Liver (tissue), 9 donors: ENCODE data around the gene LCA5L. TPM values are rescaled to one million over a fixed set of nuclear protein-coding genes. Genes with fewer than 3 reads are reported as not detected.
"Not testable (repeated sequence)": the region's sequence is repeated elsewhere in the genome, so short reads cannot be mapped to it uniquely, and the experiment has no call there.

ENCODE experiments used
- DNase-seq: peaks from one replicate; pipeline ENCODE4 v3.0.0-alpha.2; 2017; ENCODE audit warnings: low spot score
- H3K27ac ChIP-seq, 2 donors: one replicate each; pipeline ENCODE4 v1.7.0; 2013; ENCODE audit warnings: inconsistent platforms in 2 of 2, low read length in 2 of 2, control low read depth in 1 of 2, low read depth in 1 of 2, mild to moderate bottlenecking in 1 of 2
- H3K27me3 ChIP-seq, 4 donors: one replicate each; pipeline versions ENCODE4 v1.6.1 to v1.7.0; 2013; ENCODE audit warnings: low read length in 3 of 4, inconsistent platforms in 1 of 4, mild to moderate bottlenecking in 1 of 4, moderate library complexity in 1 of 4; ENCODE audit not compliant: control insufficient read depth in 4 of 4, insufficient read depth in 4 of 4
- H3K36me3 ChIP-seq, 4 donors: one replicate each; pipeline versions ENCODE4 v1.6.1 to v1.7.0; 2013; ENCODE audit warnings: low read length in 3 of 4, mild to moderate bottlenecking in 3 of 4, low read depth in 1 of 4, moderate library complexity in 1 of 4; ENCODE audit not compliant: control insufficient read depth in 4 of 4, insufficient read depth in 3 of 4
- H3K4me1 ChIP-seq, 4 donors: one replicate each; pipeline versions ENCODE4 v1.6.1 to v1.7.0; 2013; ENCODE audit warnings: low read length in 3 of 4, mild to moderate bottlenecking in 3 of 4, moderate library complexity in 1 of 4; ENCODE audit not compliant: control insufficient read depth in 4 of 4, insufficient read depth in 4 of 4
- H3K4me3 ChIP-seq, 3 donors: one replicate each; pipeline versions ENCODE4 v1.6.1 to v1.7.0; 2013; ENCODE audit warnings: low read length in 3 of 3, control low read depth in 1 of 3, low read depth in 1 of 3, mild to moderate bottlenecking in 1 of 3
- H3K9ac ChIP-seq, 2 donors: one replicate each; pipeline ENCODE4 v1.7.0; 2013; ENCODE audit warnings: low read length in 2 of 2, mild to moderate bottlenecking in 2 of 2, moderate library complexity in 2 of 2, control low read depth in 1 of 2, low read depth in 1 of 2
- H3K9me3 ChIP-seq, 4 donors: one replicate each; pipeline versions ENCODE4 v1.6.1 to v1.7.0; 2013; ENCODE audit warnings: low read length in 3 of 4; ENCODE audit not compliant: control insufficient read depth in 4 of 4
- GABPA ChIP-seq, 2 donors: IDR thresholded peaks in 1 of 2; conservative IDR thresholded peaks in 1 of 2; 2 replicates each; pipeline ENCODE4 v1.6.1; 2016; ENCODE audit warnings: antibody characterized with exemption in 2 of 2, mild to moderate bottlenecking in 1 of 2, moderate library complexity in 1 of 2
- HNF4A ChIP-seq, 2 donors: conservative IDR thresholded peaks; 2 replicates each; pipeline ENCODE4 v1.6.1; 2016; ENCODE audit warnings: antibody characterized with exemption in 2 of 2, mild to moderate bottlenecking in 2 of 2
- JUND ChIP-seq, 2 donors: IDR thresholded peaks; 2 replicates each; pipeline ENCODE4 v1.6.1; 2016; ENCODE audit warnings: antibody characterized with exemption in 2 of 2
- NR2F2 ChIP-seq: IDR thresholded peaks from 2 replicates; pipeline ENCODE4 v1.6.1; 2016; ENCODE audit warnings: antibody characterized with exemption
- RAD21 ChIP-seq, 2 donors: IDR thresholded peaks; 2 replicates each; pipeline ENCODE4 v1.6.1; 2016; ENCODE audit warnings: antibody characterized with exemption in 2 of 2, mild to moderate bottlenecking in 2 of 2
- SP1 ChIP-seq: IDR thresholded peaks from 2 replicates; pipeline ENCODE4 v1.6.1; 2018; ENCODE audit warnings: antibody characterized with exemption, mild to moderate bottlenecking
- TAF1 ChIP-seq: conservative IDR thresholded peaks from 2 replicates; pipeline ENCODE4 v1.6.1; 2016; ENCODE audit warnings: antibody characterized with exemption, mild to moderate bottlenecking
- WGBS: extraction: QIAGEN DNeasy Blood & Tissue Kit; methylation state at CpG from one replicate; pipeline ENCODE4 v1.1.7; 2013; 5-methylcytosine and 5-hydroxymethylcytosine counted together
- polyA plus RNA-seq, 2 donors: library from polyadenylated mRNA; stranded (reverse) in 1 of 2; unstranded in 1 of 2; fragments of 200-250 nt in 1 of 2; fragments of >200 nt in 1 of 2; fragmentation: Nextera tagmentation in 1 of 2; extraction: Ambion mirVana in 1 of 2; gene quantifications; one replicate each; pipeline versions ENCODE4 v1.2.1 to v1.2.3, GENCODE V29; 2013 to 2015
- total RNA-seq, 2 donors: library from RNA; depleted of rRNA; stranded (reverse); fragments of >200 nt; gene quantifications; one replicate each; pipeline ENCODE4 v1.2.3, GENCODE V29; 2014
- TF ChIP-seq, protein P1 (sequence below): IDR thresholded peaks from 2 replicates; pipeline ENCODE4 v1.6.1; 2016; ENCODE audit warnings: antibody characterized with exemption
- TF ChIP-seq, protein P2 (sequence below): IDR thresholded peaks from 2 replicates; pipeline ENCODE4 v1.6.1; 2016; ENCODE audit warnings: antibody characterized with exemption, mild to moderate bottlenecking
- TF ChIP-seq, protein P3 (sequence below): fragments of 150-350 bp; IDR thresholded peaks from 2 replicates; pipeline ENCODE4 v1.5.1; 2017; ENCODE audit warnings: improper control_type of control experiment, low read depth, low read length; ENCODE audit not compliant: missing input control
- TF ChIP-seq, protein P4 (sequence below): IDR thresholded peaks from 2 replicates; pipeline ENCODE4 v1.6.1; 2016; ENCODE audit warnings: antibody characterized with exemption
- donor health status: healthy.
- donor health status: healthy.
- donor health status: healthy.
- donor health status: healthy.
- donor health status: healthy.

The LCA5L gene
- total and polyA plus RNA-seq, 4 donors = 0.19 to 1.6 (median 0.99) TPM

DNA sequence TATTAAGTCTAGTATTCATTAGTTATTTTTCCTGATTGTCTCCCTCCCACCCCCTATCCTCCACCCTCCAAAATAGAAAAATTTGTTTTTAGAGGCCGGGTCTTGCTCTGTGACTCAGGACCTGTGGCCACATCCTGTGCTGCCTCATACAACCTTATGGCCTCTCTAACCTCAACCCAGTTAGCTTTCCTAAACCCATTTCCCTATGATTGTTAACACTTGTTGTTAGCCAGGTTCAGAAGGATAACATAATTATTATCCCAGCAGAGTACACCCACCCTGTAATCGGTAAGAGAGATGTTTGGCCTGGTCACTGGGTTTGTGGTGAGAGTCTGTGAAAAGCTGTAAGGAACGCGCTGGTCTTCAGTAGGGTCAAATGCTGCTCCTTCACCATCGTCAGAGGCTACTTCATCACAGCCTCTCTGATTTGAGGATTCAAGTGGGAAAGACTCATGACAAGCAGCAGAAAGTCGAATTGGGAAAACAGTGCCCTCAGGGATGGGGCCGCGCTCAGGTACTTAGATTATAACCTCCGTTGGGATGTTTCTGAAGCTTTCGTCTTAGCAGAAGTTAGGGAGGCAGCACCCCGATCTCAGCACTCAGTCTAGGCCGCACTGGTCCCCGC lies 60.8 kb downstream of the LCA5L start:
- 70% methylated on average over 13 of the region's 13 CpGs for WGBS
- Histone ChIP-seq H3K9ac (peak overlapping the region; percentile 84 to 85), H3K9me3 (no peaks in the 10 kb centered on the region), H3K4me3 (peak overlapping the region; percentile 31 to 62 (median 40)), H3K27me3 (no peaks in the 10 kb centered on the region), H3K4me1 (peaks cover 4 to 38% (median 21%) of the 10 kb centered on the region in 4 donors), H3K27ac (peak overlapping the region; percentile 85 to 91), H3K36me3 (no peaks in the 10 kb centered on the region)
- no peak for TF ChIP-seq NR2F2
- TF ChIP-seq, protein P1, sequence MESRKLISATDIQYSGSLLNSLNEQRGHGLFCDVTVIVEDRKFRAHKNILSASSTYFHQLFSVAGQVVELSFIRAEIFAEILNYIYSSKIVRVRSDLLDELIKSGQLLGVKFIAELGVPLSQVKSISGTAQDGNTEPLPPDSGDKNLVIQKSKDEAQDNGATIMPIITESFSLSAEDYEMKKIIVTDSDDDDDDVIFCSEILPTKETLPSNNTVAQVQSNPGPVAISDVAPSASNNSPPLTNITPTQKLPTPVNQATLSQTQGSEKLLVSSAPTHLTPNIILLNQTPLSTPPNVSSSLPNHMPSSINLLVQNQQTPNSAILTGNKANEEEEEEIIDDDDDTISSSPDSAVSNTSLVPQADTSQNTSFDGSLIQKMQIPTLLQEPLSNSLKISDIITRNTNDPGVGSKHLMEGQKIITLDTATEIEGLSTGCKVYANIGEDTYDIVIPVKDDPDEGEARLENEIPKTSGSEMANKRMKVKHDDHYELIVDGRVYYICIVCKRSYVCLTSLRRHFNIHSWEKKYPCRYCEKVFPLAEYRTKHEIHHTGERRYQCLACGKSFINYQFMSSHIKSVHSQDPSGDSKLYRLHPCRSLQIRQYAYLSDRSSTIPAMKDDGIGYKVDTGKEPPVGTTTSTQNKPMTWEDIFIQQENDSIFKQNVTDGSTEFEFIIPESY = no peak
- no peak for TF ChIP-seq SP1
- TF ChIP-seq, protein P2, sequence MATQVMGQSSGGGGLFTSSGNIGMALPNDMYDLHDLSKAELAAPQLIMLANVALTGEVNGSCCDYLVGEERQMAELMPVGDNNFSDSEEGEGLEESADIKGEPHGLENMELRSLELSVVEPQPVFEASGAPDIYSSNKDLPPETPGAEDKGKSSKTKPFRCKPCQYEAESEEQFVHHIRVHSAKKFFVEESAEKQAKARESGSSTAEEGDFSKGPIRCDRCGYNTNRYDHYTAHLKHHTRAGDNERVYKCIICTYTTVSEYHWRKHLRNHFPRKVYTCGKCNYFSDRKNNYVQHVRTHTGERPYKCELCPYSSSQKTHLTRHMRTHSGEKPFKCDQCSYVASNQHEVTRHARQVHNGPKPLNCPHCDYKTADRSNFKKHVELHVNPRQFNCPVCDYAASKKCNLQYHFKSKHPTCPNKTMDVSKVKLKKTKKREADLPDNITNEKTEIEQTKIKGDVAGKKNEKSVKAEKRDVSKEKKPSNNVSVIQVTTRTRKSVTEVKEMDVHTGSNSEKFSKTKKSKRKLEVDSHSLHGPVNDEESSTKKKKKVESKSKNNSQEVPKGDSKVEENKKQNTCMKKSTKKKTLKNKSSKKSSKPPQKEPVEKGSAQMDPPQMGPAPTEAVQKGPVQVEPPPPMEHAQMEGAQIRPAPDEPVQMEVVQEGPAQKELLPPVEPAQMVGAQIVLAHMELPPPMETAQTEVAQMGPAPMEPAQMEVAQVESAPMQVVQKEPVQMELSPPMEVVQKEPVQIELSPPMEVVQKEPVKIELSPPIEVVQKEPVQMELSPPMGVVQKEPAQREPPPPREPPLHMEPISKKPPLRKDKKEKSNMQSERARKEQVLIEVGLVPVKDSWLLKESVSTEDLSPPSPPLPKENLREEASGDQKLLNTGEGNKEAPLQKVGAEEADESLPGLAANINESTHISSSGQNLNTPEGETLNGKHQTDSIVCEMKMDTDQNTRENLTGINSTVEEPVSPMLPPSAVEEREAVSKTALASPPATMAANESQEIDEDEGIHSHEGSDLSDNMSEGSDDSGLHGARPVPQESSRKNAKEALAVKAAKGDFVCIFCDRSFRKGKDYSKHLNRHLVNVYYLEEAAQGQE = no peak
- TF ChIP-seq, protein P3, sequence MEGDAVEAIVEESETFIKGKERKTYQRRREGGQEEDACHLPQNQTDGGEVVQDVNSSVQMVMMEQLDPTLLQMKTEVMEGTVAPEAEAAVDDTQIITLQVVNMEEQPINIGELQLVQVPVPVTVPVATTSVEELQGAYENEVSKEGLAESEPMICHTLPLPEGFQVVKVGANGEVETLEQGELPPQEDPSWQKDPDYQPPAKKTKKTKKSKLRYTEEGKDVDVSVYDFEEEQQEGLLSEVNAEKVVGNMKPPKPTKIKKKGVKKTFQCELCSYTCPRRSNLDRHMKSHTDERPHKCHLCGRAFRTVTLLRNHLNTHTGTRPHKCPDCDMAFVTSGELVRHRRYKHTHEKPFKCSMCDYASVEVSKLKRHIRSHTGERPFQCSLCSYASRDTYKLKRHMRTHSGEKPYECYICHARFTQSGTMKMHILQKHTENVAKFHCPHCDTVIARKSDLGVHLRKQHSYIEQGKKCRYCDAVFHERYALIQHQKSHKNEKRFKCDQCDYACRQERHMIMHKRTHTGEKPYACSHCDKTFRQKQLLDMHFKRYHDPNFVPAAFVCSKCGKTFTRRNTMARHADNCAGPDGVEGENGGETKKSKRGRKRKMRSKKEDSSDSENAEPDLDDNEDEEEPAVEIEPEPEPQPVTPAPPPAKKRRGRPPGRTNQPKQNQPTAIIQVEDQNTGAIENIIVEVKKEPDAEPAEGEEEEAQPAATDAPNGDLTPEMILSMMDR = no peak
- TF ChIP-seq TAF1 = no peak
- TF ChIP-seq JUND (IDR thresholded peaks at IDR 0.05) = no peak
- no peak for TF ChIP-seq RAD21 (IDR thresholded peaks at IDR 0.05)
- TF ChIP-seq, protein P4, sequence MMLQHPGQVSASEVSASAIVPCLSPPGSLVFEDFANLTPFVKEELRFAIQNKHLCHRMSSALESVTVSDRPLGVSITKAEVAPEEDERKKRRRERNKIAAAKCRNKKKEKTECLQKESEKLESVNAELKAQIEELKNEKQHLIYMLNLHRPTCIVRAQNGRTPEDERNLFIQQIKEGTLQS = no peak
- TF ChIP-seq HNF4A (conservative IDR thresholded peaks at IDR 0.05) = no peak
- TF ChIP-seq GABPA (IDR thresholded peaks at IDR 0.05 in 1 of 2, conservative IDR thresholded peaks at IDR 0.05 in 1 of 2) = no peak
- no peak for DNase-seq

GRCh38 chr21:39382096-39382495 lies 63.5 kb downstream of the LCA5L start:
- not testable (repeated sequence) for H3K27ac ChIP-seq, DNase-seq, H3K27me3 ChIP-seq, H3K9ac ChIP-seq, H3K4me3 ChIP-seq, H3K9me3 ChIP-seq, H3K36me3 ChIP-seq
- peaks cover 0 to 25% (median 12%) of the 10 kb centered on the region in 4 donors for H3K4me1 ChIP-seq
- WGBS = 92% methylated on average over 7 of the region's 7 CpGs
